ENCODE measurements around the gene MYL3.

DNA sequence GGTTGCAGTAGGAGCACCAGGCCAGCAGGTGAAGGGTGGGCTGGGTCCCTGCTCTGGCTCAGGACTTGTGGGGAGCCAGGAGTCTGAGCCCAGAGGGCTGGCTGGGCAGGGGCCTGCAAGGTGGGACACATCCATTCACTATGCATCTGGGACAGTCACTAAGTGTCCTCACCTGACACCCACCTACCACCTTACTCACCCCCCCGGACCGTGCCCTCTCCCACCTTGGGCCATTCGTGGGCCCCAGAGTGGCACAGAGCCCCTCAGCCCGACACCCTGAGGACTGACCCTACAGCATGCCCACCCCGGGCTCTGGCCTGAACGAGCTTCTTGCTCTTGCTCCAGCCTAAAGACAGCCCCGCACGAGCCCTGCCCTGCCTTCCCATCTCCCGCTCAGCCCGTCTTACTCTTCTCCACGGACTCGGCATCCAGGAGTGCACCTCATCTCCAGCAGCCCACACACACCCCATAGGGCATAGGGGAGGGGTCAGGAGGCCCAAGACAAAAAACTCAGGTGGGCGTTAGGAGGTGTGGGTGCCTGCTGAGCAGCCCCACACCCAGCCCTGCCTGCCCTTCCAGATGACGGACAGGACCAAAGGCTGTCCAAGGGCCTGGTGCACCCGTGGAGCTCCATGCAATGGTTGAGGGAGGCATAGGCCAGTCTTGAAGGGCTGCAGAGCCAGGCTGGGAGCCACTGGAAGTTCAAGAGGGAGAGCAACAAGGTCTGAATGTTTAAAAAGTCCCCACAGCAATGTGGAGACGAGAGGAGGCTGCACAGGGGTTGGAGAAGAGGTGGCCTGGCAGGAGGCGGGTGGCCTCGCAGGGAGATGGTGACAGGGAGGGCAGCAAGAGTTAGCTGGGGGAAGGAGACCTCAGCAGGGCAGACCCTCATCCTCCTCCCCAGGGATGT, 41.3 kb upstream of the MYL3 start:
- TF ChIP-seq POLR2AphosphoS5 (IDR thresholded peaks at IDR 0.05) (no peak), POLR2A (IDR thresholded peaks at IDR 0.05) (no peak)
- TF ChIP-seq, protein P1, sequence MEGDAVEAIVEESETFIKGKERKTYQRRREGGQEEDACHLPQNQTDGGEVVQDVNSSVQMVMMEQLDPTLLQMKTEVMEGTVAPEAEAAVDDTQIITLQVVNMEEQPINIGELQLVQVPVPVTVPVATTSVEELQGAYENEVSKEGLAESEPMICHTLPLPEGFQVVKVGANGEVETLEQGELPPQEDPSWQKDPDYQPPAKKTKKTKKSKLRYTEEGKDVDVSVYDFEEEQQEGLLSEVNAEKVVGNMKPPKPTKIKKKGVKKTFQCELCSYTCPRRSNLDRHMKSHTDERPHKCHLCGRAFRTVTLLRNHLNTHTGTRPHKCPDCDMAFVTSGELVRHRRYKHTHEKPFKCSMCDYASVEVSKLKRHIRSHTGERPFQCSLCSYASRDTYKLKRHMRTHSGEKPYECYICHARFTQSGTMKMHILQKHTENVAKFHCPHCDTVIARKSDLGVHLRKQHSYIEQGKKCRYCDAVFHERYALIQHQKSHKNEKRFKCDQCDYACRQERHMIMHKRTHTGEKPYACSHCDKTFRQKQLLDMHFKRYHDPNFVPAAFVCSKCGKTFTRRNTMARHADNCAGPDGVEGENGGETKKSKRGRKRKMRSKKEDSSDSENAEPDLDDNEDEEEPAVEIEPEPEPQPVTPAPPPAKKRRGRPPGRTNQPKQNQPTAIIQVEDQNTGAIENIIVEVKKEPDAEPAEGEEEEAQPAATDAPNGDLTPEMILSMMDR (IDR thresholded peaks at IDR 0.05), result no peak
